ENCODE data around the gene STRN.
"Not testable (repeated sequence)": the region's sequence is repeated elsewhere in the genome, so short reads cannot be mapped to it uniquely, and the experiment has no call there.

The STRN gene

GRCh38 chr2:36966370-36967235, at the start of gene STRN:
Gene STRN, minus strand, starts transcription at chr2:36966536. Its CDS starts 73 bp downstream, at chr2:36966463.
- peak; percentile 83 for DNase-seq (ENCODE audit: insufficient read length, low spot score)
- no peak for FAIRE-seq
- no peak for TF ChIP-seq CTCF (IDR thresholded peaks at IDR 0.05; ENCODE audit: insufficient read depth, missing control alignments)

GRCh38 chr2:37013315-37013641, 46.9 kb upstream of the STRN start:
- FAIRE-seq, result no peak

GRCh38 chr2:37011130-37011529, 44.8 kb upstream of the STRN start:
- no peak for FAIRE-seq
- no peak for DNase-seq (ENCODE audit: insufficient read length, low spot score)
- TF ChIP-seq CTCF (IDR thresholded peaks at IDR 0.05; ENCODE audit: insufficient read depth, missing control alignments), result no peak

More at GRCh38 chr2:37013315-37013641, 46.9 kb upstream of the STRN start:
- DNase-seq (ENCODE audit: insufficient read length, low spot score), result no peak
- TF ChIP-seq CTCF (IDR thresholded peaks at IDR 0.05; ENCODE audit: insufficient read depth, missing control alignments), result no peak

GRCh38 chr2:37005118-37005868, 39.0 kb upstream of the STRN start:
- no peak for FAIRE-seq
- no peak for DNase-seq (ENCODE audit: insufficient read length, low spot score)
- peak; percentile 22 for TF ChIP-seq CTCF (IDR thresholded peaks at IDR 0.05; ENCODE audit: insufficient read depth, missing control alignments)

- no peak for FAIRE-seq
- no peak for TF ChIP-seq CTCF (IDR thresholded peaks at IDR 0.05; ENCODE audit: insufficient read depth, missing control alignments)
- no peak for DNase-seq (ENCODE audit: insufficient read length, low spot score)
Measured at GRCh38 chr2:37000988-37001556, 34.7 kb upstream of the STRN start.

- no peak for FAIRE-seq
- no peak for DNase-seq (ENCODE audit: insufficient read length, low spot score)
- no peak for TF ChIP-seq CTCF (IDR thresholded peaks at IDR 0.05; ENCODE audit: insufficient read depth, missing control alignments)
Measured at GRCh38 chr2:37000318-37000717, 34.0 kb upstream of the STRN start.

GRCh38 chr2:36999416-36999815, 33.1 kb upstream of the STRN start:
- not testable (repeated sequence) for FAIRE-seq; DNase-seq (ENCODE audit: insufficient read length, low spot score)
